Ovary (tissue), 3 donors: Measurements from ENCODE around the gene TMED1.

Experiments used
- CTCF ChIP-seq, 3 donors: fragments of 450-650 bp in 2 of 3; fragments of 200-600 bp in 1 of 3; IDR thresholded peaks; one replicate each; pipeline versions ENCODE4 v1.5.1 to v1.8.0; 2016 to 2022; ENCODE audit warnings: antibody characterized with exemption in 3 of 3, mild to moderate bottlenecking in 1 of 3
- POLR2A ChIP-seq: fragments of 450-650 bp; IDR thresholded peaks from one replicate; pipeline ENCODE4 v1.6.1; 2017; ENCODE audit warnings: antibody characterized with exemption, mild to moderate bottlenecking, moderate library complexity
- donor health status: DM: no; HTN: no; CAD: no.

- no peak for TF ChIP-seq CTCF (IDR thresholded peaks at IDR 0.05)
- TF ChIP-seq POLR2A = no peak
Measured at GRCh38 chr19:10812902-10813404, 23.1 kb downstream of the TMED1 start.
